Neural progenitor cell (in vitro differentiated cells): ENCODE data around the gene EXOC3L2. TPM values are rescaled to one million over a fixed set of nuclear protein-coding genes. Genes with fewer than 3 reads are reported as not detected.

ENCODE experiments used
- DNase-seq: peaks from one replicate; pipeline ENCODE4 v3.0.0-alpha.2; 2016; ENCODE audit warnings: low spot score
- H2AFZ ChIP-seq: fragments of 200-600 bp; sonication (generic); replicated peaks from 2 replicates; pipeline ENCODE4 v1.6.1; 2016; ENCODE audit warnings: antibody characterized with exemption
- H3F3A ChIP-seq: fragments of 200-600 bp; sonication (generic); 2 replicates; pipeline ENCODE4 v1.6.1; 2016; ENCODE audit warnings: antibody characterized with exemption, low read depth
- H3K27ac ChIP-seq: fragments of 200-600 bp; sonication (generic); 2 replicates; pipeline ENCODE4 v1.5.1; 2016; ENCODE audit warnings: mild to moderate bottlenecking
- H3K27me3 ChIP-seq: fragments of 200-600 bp; sonication (generic); 2 replicates; pipeline ENCODE4 v1.6.1; 2016; ENCODE audit warnings: mild to moderate bottlenecking, moderate library complexity
- H3K36me3 ChIP-seq: fragments of 200-600 bp; sonication (generic); 2 replicates; pipeline ENCODE4 v1.5.1; 2016
- H3K4me1 ChIP-seq: fragments of 200-600 bp; sonication (generic); 2 replicates; pipeline ENCODE4 v1.6.1; 2016; ENCODE audit warnings: mixed run types
- H3K4me2 ChIP-seq: fragments of 200-600 bp; sonication (generic); 2 replicates; pipeline ENCODE4 v1.6.1; 2016
- H3K4me3 ChIP-seq: fragments of 200-600 bp; sonication (generic); 2 replicates; pipeline ENCODE4 v1.5.1; 2016
- H3K79me2 ChIP-seq: fragments of 200-600 bp; sonication (generic); 2 replicates; pipeline ENCODE4 v1.6.1; 2016; ENCODE audit warnings: low read depth
- H3K9ac ChIP-seq: fragments of 200-600 bp; sonication (generic); 2 replicates; pipeline ENCODE4 v1.6.1; 2016
- H3K9me3 ChIP-seq: fragments of 200-600 bp; sonication (generic); 2 replicates; pipeline ENCODE4 v1.5.1; 2016; ENCODE audit warnings: low read depth
- H4K20me1 ChIP-seq: fragments of 200-600 bp; sonication (generic); 2 replicates; pipeline ENCODE4 v1.6.1; 2016; ENCODE audit warnings: low read depth
- H3K27ac Mint-ChIP-seq: 3 replicates; pipeline ENCODE4 v1.8.0; 2021; ENCODE audit warnings: mixed read lengths
- H3K27me3 Mint-ChIP-seq: 2 replicates; pipeline ENCODE4 v1.8.0; 2022; ENCODE audit warnings: low read depth, mild to moderate bottlenecking, inconsistent platforms, moderate library complexity, mixed read lengths; ENCODE audit not compliant: insufficient read depth
- H3K36me3 Mint-ChIP-seq: 3 replicates; pipeline ENCODE4 v1.8.0; 2021; ENCODE audit warnings: mixed read lengths
- H3K4me1 Mint-ChIP-seq: 3 replicates; pipeline ENCODE4 v1.8.0; 2021; ENCODE audit warnings: mixed read lengths
- H3K4me3 Mint-ChIP-seq: 3 replicates; pipeline ENCODE4 v1.8.0; 2021; ENCODE audit warnings: mild to moderate bottlenecking, moderate library complexity, mixed read lengths
- H3K9me3 Mint-ChIP-seq: 3 replicates; pipeline ENCODE4 v1.8.0; 2020; ENCODE audit warnings: mixed read lengths
- EZH2 ChIP-seq: fragments of 200-600 bp; sonication (generic); IDR thresholded peaks from 2 replicates; pipeline ENCODE4 v1.6.1; 2017; ENCODE audit warnings: antibody characterized with exemption, mild to moderate bottlenecking, moderate library complexity
- EZH2phosphoT487 ChIP-seq: fragments of 200-600 bp; sonication (generic); IDR thresholded peaks from 2 replicates; pipeline ENCODE4 v1.6.1; 2017; ENCODE audit warnings: antibody characterized with exemption
- total RNA-seq: library from RNA; depleted of rRNA; stranded (reverse); fragments of >200 nt; gene quantifications from 2 replicates; pipeline ENCODE4 v1.2.3, GENCODE V29; 2015; ENCODE audit warnings: low replicate concordance
- TF ChIP-seq, protein P1 (sequence below): fragments of 200-600 bp; sonication (generic); IDR thresholded peaks from 2 replicates; pipeline ENCODE4 v1.5.1; 2017; ENCODE audit warnings: antibody characterized with exemption, mild to moderate bottlenecking

The EXOC3L2 gene
- total RNA-seq, 1 donor from 2014 or later = not detected

DNA sequence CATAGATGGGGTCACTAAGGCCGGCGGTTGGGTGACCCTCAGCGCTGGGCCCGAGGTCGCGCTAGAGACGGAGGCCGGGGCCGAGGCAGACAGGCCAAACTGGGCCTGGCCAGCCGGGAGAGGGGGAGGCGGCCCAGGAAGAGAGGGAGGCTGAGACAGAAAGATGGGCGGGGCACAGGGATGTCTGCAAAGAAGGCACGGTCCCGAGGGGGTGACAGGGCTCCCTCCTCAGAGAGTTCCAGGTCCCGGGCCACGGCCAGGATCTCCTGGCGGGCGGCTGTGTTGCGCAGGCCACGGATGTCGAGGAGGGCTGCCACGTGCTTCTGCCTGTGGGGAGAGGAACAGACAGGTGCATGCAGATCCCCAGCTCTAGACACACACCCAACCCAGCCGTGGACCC is 32.2 kb downstream of the EXOC3L2 start:
- Histone ChIP-seq H3F3A (no peaks in the 10 kb centered on the region), H3K27me3 (peaks cover 52% of the 10 kb centered on the region), H4K20me1 (peaks cover 13% of the 10 kb centered on the region), H3K4me2 (no peak overlapping the region), H3K27ac (no peak overlapping the region), H3K9ac (no peak overlapping the region), H3K79me2 (no peaks in the 10 kb centered on the region), H3K9me3 (no peaks in the 10 kb centered on the region), H3K4me1 (no peaks in the 10 kb centered on the region), H3K4me3 (no peak overlapping the region), H3K36me3 (no peaks in the 10 kb centered on the region), H2AFZ (no peak overlapping the region)
- no peak for DNase-seq
- Mint-ChIP-seq H3K4me3 (no peak overlapping the region), H3K27me3 (peaks cover 24% of the 10 kb centered on the region), H3K4me1 (peaks cover 13% of the 10 kb centered on the region), H3K36me3 (no peaks in the 10 kb centered on the region), H3K27ac (no peak overlapping the region), H3K9me3 (no peaks in the 10 kb centered on the region)
- TF ChIP-seq, protein P1, sequence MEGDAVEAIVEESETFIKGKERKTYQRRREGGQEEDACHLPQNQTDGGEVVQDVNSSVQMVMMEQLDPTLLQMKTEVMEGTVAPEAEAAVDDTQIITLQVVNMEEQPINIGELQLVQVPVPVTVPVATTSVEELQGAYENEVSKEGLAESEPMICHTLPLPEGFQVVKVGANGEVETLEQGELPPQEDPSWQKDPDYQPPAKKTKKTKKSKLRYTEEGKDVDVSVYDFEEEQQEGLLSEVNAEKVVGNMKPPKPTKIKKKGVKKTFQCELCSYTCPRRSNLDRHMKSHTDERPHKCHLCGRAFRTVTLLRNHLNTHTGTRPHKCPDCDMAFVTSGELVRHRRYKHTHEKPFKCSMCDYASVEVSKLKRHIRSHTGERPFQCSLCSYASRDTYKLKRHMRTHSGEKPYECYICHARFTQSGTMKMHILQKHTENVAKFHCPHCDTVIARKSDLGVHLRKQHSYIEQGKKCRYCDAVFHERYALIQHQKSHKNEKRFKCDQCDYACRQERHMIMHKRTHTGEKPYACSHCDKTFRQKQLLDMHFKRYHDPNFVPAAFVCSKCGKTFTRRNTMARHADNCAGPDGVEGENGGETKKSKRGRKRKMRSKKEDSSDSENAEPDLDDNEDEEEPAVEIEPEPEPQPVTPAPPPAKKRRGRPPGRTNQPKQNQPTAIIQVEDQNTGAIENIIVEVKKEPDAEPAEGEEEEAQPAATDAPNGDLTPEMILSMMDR = no peak
- TF ChIP-seq EZH2phosphoT487 (no peak), EZH2 (no peak)

DNA sequence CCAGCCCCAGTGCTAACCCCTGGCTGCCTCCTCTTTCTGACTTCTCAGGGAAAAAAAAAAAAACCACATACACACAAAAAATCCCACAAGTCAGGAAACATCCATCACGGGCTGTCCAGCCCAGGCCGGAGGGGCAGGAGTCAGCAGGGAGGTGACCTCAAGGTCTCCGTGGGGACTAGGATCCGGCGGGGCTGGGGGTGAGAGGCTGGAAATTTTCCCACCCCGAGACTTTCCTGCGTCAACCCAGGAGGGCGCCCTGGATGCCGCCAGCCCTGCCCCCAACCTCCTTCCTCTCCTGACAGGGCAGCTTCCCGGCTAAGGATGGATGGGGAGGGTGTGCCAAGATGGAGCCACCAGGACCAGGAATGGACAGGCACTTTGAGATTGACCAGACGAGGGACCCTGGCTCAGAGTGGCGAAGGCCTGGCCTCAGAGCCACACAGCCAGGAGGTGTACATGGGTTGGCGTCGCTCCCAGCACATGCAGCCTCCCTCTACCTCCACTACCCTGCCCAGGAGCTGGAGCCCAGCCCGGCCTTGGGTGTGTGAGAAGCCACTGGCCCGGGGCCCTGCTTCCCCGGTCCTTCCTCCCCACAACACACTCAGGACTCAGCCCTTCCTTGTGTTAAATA is 33.3 kb downstream of the EXOC3L2 start:
- Mint-ChIP-seq H3K27ac (no peak overlapping the region), H3K4me1 (peaks cover 11% of the 10 kb centered on the region), H3K36me3 (no peaks in the 10 kb centered on the region), H3K4me3 (no peak overlapping the region), H3K27me3 (peaks cover 16% of the 10 kb centered on the region), H3K9me3 (no peaks in the 10 kb centered on the region)
- H3K9ac ChIP-seq = no peak overlapping the region
- no peak overlapping the region for H3K27ac ChIP-seq
- peaks cover 40% of the 10 kb centered on the region for H3K27me3 ChIP-seq
- no peaks in the 10 kb centered on the region for H3K4me1 ChIP-seq
- H4K20me1 ChIP-seq = peaks cover 9% of the 10 kb centered on the region
- no peak overlapping the region for H3K4me3 ChIP-seq
- TF ChIP-seq EZH2 (no peak), EZH2phosphoT487 (no peak)
- TF ChIP-seq, protein P1 = no peak
- no peak overlapping the region for H3K4me2 ChIP-seq
- no peak overlapping the region for H2AFZ ChIP-seq
- no peaks in the 10 kb centered on the region for H3K79me2 ChIP-seq
- H3K9me3 ChIP-seq = no peaks in the 10 kb centered on the region
- DNase-seq = no peak
- no peaks in the 10 kb centered on the region for H3F3A ChIP-seq
- no peaks in the 10 kb centered on the region for H3K36me3 ChIP-seq

DNA sequence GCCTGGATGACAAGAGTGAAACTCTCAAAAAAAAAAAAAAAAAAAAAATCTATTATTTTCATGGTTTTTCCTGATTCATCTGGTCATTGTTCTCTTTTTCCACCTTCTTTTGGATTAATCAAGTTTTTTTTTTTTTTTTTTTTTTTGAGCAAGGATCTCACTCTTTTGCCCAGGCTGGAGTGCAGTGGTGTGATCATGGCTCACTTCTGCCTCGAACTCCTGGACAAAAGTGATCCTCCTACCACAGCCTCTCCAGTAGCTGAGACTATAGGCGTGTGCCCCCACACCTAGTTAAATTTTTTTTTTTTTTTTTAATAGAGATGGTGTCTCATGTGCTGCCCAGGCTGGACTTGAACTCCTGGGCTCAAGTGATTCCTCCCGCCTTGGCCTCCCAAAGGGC is 38.9 kb downstream of the EXOC3L2 start:
- Mint-ChIP-seq H3K27ac (no peak overlapping the region), H3K4me1 (peaks cover under 1% of the 10 kb centered on the region), H3K9me3 (no peaks in the 10 kb centered on the region), H3K4me3 (no peak overlapping the region), H3K27me3 (peaks cover 6% of the 10 kb centered on the region), H3K36me3 (no peaks in the 10 kb centered on the region)
- no peak overlapping the region for H2AFZ ChIP-seq
- DNase-seq = no peak
- no peak overlapping the region for H3K4me2 ChIP-seq
- no peaks in the 10 kb centered on the region for H3K4me1 ChIP-seq
- no peaks in the 10 kb centered on the region for H3K36me3 ChIP-seq
- no peaks in the 10 kb centered on the region for H3K27me3 ChIP-seq
- H3K27ac ChIP-seq = no peak overlapping the region
- H4K20me1 ChIP-seq = no peaks in the 10 kb centered on the region
- H3K9ac ChIP-seq = no peak overlapping the region
- no peaks in the 10 kb centered on the region for H3F3A ChIP-seq
- no peaks in the 10 kb centered on the region for H3K79me2 ChIP-seq
- H3K9me3 ChIP-seq = no peaks in the 10 kb centered on the region
- TF ChIP-seq, protein P1 = no peak
- TF ChIP-seq EZH2phosphoT487 (no peak), EZH2 (no peak)
- no peak overlapping the region for H3K4me3 ChIP-seq
